NCI-H226 (cell line): ENCODE data around the gene LIMK1.

Experiments
- DNase-seq: peaks from one replicate; pipeline ENCODE4 v3.0.0-alpha.2; 2015

The LIMK1 gene

GRCh38 chr7:74056096-74056915 is 27.3 kb upstream of the LIMK1 start:
- no peak for DNase-seq

GRCh38 chr7:74057216-74057925 is 26.2 kb upstream of the LIMK1 start:
- DNase-seq, result no peak

- DNase-seq, result no peak
Measured at GRCh38 chr7:74057987-74058386, 25.6 kb upstream of the LIMK1 start.

GRCh38 chr7:74058486-74058885 is 25.1 kb upstream of the LIMK1 start:
- DNase-seq, result no peak

GRCh38 chr7:74059037-74059436 is 24.6 kb upstream of the LIMK1 start:
- DNase-seq, result no peak

GRCh38 chr7:74059681-74060588 is 23.7 kb upstream of the LIMK1 start:
- DNase-seq, result peak; percentile 12

GRCh38 chr7:74061840-74062539 is 21.6 kb upstream of the LIMK1 start:
- DNase-seq, result peak; percentile 93

GRCh38 chr7:74063223-74063641 is 20.4 kb upstream of the LIMK1 start:
- no peak for DNase-seq

- no peak for DNase-seq
Measured at GRCh38 chr7:74063646-74064045, 20.0 kb upstream of the LIMK1 start.

- DNase-seq, result no peak
Measured at GRCh38 chr7:74064696-74065095, 18.9 kb upstream of the LIMK1 start.

GRCh38 chr7:74066626-74067025 is 17.0 kb upstream of the LIMK1 start:
- DNase-seq, result no peak

- no peak for DNase-seq
Measured at GRCh38 chr7:74068378-74069085, 15.1 kb upstream of the LIMK1 start.

GRCh38 chr7:74069086-74069541 is 14.5 kb upstream of the LIMK1 start:
- DNase-seq, result no peak

- DNase-seq, result no peak
Measured at GRCh38 chr7:74069790-74070618, 13.6 kb upstream of the LIMK1 start.

GRCh38 chr7:74070619-74070921 is 13.0 kb upstream of the LIMK1 start:
- DNase-seq, result no peak

GRCh38 chr7:74071121-74071520 is 12.5 kb upstream of the LIMK1 start:
- DNase-seq, result no peak

- no peak for DNase-seq
Measured at GRCh38 chr7:74074770-74075169, 8.8 kb upstream of the LIMK1 start.

GRCh38 chr7:74078461-74078860 is 5.1 kb upstream of the LIMK1 start:
- DNase-seq, result no peak

GRCh38 chr7:74082770-74083116 is 861 bp upstream of the LIMK1 start:
- no peak for DNase-seq

GRCh38 chr7:74083928-74084721 is 521 bp downstream of the LIMK1 start:
- peak; percentile 79 for DNase-seq
